Liver (tissue), 9 donors: ENCODE data around the gene C1orf52. TPM values are rescaled to one million over a fixed set of nuclear protein-coding genes. Genes with fewer than 3 reads are reported as not detected.
A peak's percentile ranks its signal among the peaks of the same experiment; 100 is the strongest.
"Not testable (repeated sequence)": the region's sequence is repeated elsewhere in the genome, so short reads cannot be mapped to it uniquely, and the experiment has no call there.

Source experiments
- DNase-seq: peaks from one replicate; pipeline ENCODE4 v3.0.0-alpha.2; 2017; ENCODE audit warnings: low spot score
- H3K27ac ChIP-seq, 2 donors: one replicate each; pipeline ENCODE4 v1.7.0; 2013; ENCODE audit warnings: inconsistent platforms in 2 of 2, low read length in 2 of 2, control low read depth in 1 of 2, low read depth in 1 of 2, mild to moderate bottlenecking in 1 of 2
- H3K27me3 ChIP-seq, 4 donors: one replicate each; pipeline versions ENCODE4 v1.6.1 to v1.7.0; 2013; ENCODE audit warnings: low read length in 3 of 4, inconsistent platforms in 1 of 4, mild to moderate bottlenecking in 1 of 4, moderate library complexity in 1 of 4; ENCODE audit not compliant: control insufficient read depth in 4 of 4, insufficient read depth in 4 of 4
- H3K36me3 ChIP-seq, 4 donors: one replicate each; pipeline versions ENCODE4 v1.6.1 to v1.7.0; 2013; ENCODE audit warnings: low read length in 3 of 4, mild to moderate bottlenecking in 3 of 4, low read depth in 1 of 4, moderate library complexity in 1 of 4; ENCODE audit not compliant: control insufficient read depth in 4 of 4, insufficient read depth in 3 of 4
- H3K4me1 ChIP-seq, 4 donors: one replicate each; pipeline versions ENCODE4 v1.6.1 to v1.7.0; 2013; ENCODE audit warnings: low read length in 3 of 4, mild to moderate bottlenecking in 3 of 4, moderate library complexity in 1 of 4; ENCODE audit not compliant: control insufficient read depth in 4 of 4, insufficient read depth in 4 of 4
- H3K4me3 ChIP-seq, 3 donors: one replicate each; pipeline versions ENCODE4 v1.6.1 to v1.7.0; 2013; ENCODE audit warnings: low read length in 3 of 3, control low read depth in 1 of 3, low read depth in 1 of 3, mild to moderate bottlenecking in 1 of 3
- H3K9ac ChIP-seq, 2 donors: one replicate each; pipeline ENCODE4 v1.7.0; 2013; ENCODE audit warnings: low read length in 2 of 2, mild to moderate bottlenecking in 2 of 2, moderate library complexity in 2 of 2, control low read depth in 1 of 2, low read depth in 1 of 2
- H3K9me3 ChIP-seq, 4 donors: one replicate each; pipeline versions ENCODE4 v1.6.1 to v1.7.0; 2013; ENCODE audit warnings: low read length in 3 of 4; ENCODE audit not compliant: control insufficient read depth in 4 of 4
- ATF3 ChIP-seq: IDR thresholded peaks from 2 replicates; pipeline ENCODE4 v1.6.1; 2016; ENCODE audit warnings: antibody characterized with exemption
- CTCF ChIP-seq: fragments of 150-350 bp; IDR thresholded peaks from 2 replicates; pipeline ENCODE4 v1.5.1; 2017; ENCODE audit warnings: improper control_type of control experiment, low read depth, low read length; ENCODE audit not compliant: missing input control
- EGR1 ChIP-seq, 2 donors: IDR thresholded peaks; 2 replicates each; pipeline ENCODE4 v1.6.1; 2016 to 2018; ENCODE audit warnings: antibody characterized with exemption in 2 of 2, low read depth in 2 of 2
- FOXA1 ChIP-seq: IDR thresholded peaks from 2 replicates; pipeline ENCODE4 v1.6.1; 2016; ENCODE audit warnings: antibody characterized with exemption
- FOXA2 ChIP-seq: IDR thresholded peaks from 2 replicates; pipeline ENCODE4 v1.6.1; 2016; ENCODE audit warnings: antibody characterized with exemption
- GABPA ChIP-seq, 2 donors: IDR thresholded peaks in 1 of 2; conservative IDR thresholded peaks in 1 of 2; 2 replicates each; pipeline ENCODE4 v1.6.1; 2016; ENCODE audit warnings: antibody characterized with exemption in 2 of 2, mild to moderate bottlenecking in 1 of 2, moderate library complexity in 1 of 2
- HNF4A ChIP-seq, 2 donors: conservative IDR thresholded peaks; 2 replicates each; pipeline ENCODE4 v1.6.1; 2016; ENCODE audit warnings: antibody characterized with exemption in 2 of 2, mild to moderate bottlenecking in 2 of 2
- HNF4G ChIP-seq: IDR thresholded peaks from 2 replicates; pipeline ENCODE4 v1.6.1; 2016; ENCODE audit warnings: antibody characterized with exemption
- JUND ChIP-seq, 2 donors: IDR thresholded peaks; 2 replicates each; pipeline ENCODE4 v1.6.1; 2016; ENCODE audit warnings: antibody characterized with exemption in 2 of 2
- MAX ChIP-seq: IDR thresholded peaks from 2 replicates; pipeline ENCODE4 v1.6.1; 2016; ENCODE audit warnings: antibody characterized with exemption
- NR2F2 ChIP-seq: IDR thresholded peaks from 2 replicates; pipeline ENCODE4 v1.6.1; 2016; ENCODE audit warnings: antibody characterized with exemption
- RAD21 ChIP-seq, 2 donors: IDR thresholded peaks; 2 replicates each; pipeline ENCODE4 v1.6.1; 2016; ENCODE audit warnings: antibody characterized with exemption in 2 of 2, mild to moderate bottlenecking in 2 of 2
- REST ChIP-seq: IDR thresholded peaks from 2 replicates; pipeline ENCODE4 v1.6.1; 2016; ENCODE audit warnings: antibody characterized with exemption, mild to moderate bottlenecking
- RXRA ChIP-seq, 2 donors: IDR thresholded peaks; 2 replicates each; pipeline ENCODE4 v1.6.1; 2017 to 2018; ENCODE audit warnings: antibody characterized with exemption in 2 of 2, mild to moderate bottlenecking in 1 of 2
- SP1 ChIP-seq: IDR thresholded peaks from 2 replicates; pipeline ENCODE4 v1.6.1; 2018; ENCODE audit warnings: antibody characterized with exemption, mild to moderate bottlenecking
- TAF1 ChIP-seq: conservative IDR thresholded peaks from 2 replicates; pipeline ENCODE4 v1.6.1; 2016; ENCODE audit warnings: antibody characterized with exemption, mild to moderate bottlenecking
- YY1 ChIP-seq: IDR thresholded peaks from 2 replicates; pipeline ENCODE4 v1.6.1; 2016; ENCODE audit warnings: antibody characterized with exemption, mild to moderate bottlenecking
- ZBTB33 ChIP-seq: IDR thresholded peaks from 2 replicates; pipeline ENCODE4 v1.6.1; 2016; ENCODE audit warnings: antibody characterized with exemption
- WGBS: extraction: QIAGEN DNeasy Blood & Tissue Kit; methylation state at CpG from one replicate; pipeline ENCODE4 v1.1.7; 2013; 5-methylcytosine and 5-hydroxymethylcytosine counted together
- polyA plus RNA-seq, 2 donors: library from polyadenylated mRNA; stranded (reverse) in 1 of 2; unstranded in 1 of 2; fragments of 200-250 nt in 1 of 2; fragments of >200 nt in 1 of 2; fragmentation: Nextera tagmentation in 1 of 2; extraction: Ambion mirVana in 1 of 2; gene quantifications; one replicate each; pipeline versions ENCODE4 v1.2.1 to v1.2.3, GENCODE V29; 2013 to 2015
- total RNA-seq, 2 donors: library from RNA; depleted of rRNA; stranded (reverse); fragments of >200 nt; gene quantifications; one replicate each; pipeline ENCODE4 v1.2.3, GENCODE V29; 2014
- donor health status: healthy.
- donor health status: healthy.
- donor health status: healthy.
- donor health status: healthy.
- donor health status: healthy.

Gene C1orf52
- total and polyA plus RNA-seq, 4 donors: 6.1 to 10.9 (median 7.3) TPM

GRCh38 chr1:85258536-85259117 is 835 bp downstream of the C1orf52 start:
- Histone ChIP-seq H3K9ac (peak overlapping the region; percentile 28 to 61), H3K4me1 (peaks cover 0 to 37% (median 26%) of the 10 kb centered on the region in 4 donors), H3K27me3 (no peaks in the 10 kb centered on the region), H3K9me3 (no peaks in the 10 kb centered on the region), H3K4me3 (peak overlapping the region; percentile 89 to 93 (median 91)), H3K27ac (peak overlapping the region in 1 of 2 donors; percentile 63), H3K36me3 (peaks cover 0 to 12% (median 5%) of the 10 kb centered on the region in 4 donors)
- no peak for DNase-seq
- 9% methylated on average over 19 of the region's 19 CpGs for WGBS
- TF ChIP-seq YY1 (no peak), RAD21 (IDR thresholded peaks at IDR 0.05) (no peak), FOXA1 (no peak), HNF4A (conservative IDR thresholded peaks at IDR 0.05) (no peak), EGR1 (IDR thresholded peaks at IDR 0.05; ENCODE audit: low read depth in 2 of 2) (no peak), REST (no peak), FOXA2 (no peak), TAF1 (no peak), SP1 (no peak), CTCF (no peak), ATF3 (no peak), RXRA (IDR thresholded peaks at IDR 0.05) (no peak), MAX (no peak), GABPA (IDR thresholded peaks at IDR 0.05 in 1 of 2, conservative IDR thresholded peaks at IDR 0.05 in 1 of 2) (no peak), ZBTB33 (no peak), NR2F2 (no peak), HNF4G (no peak), JUND (IDR thresholded peaks at IDR 0.05) (no peak)

- H3K9me3 ChIP-seq, DNase-seq, H3K4me1 ChIP-seq, H3K4me3 ChIP-seq, H3K27ac ChIP-seq, H3K27me3 ChIP-seq, H3K9ac ChIP-seq: not testable (repeated sequence)
- H3K36me3 ChIP-seq: peaks cover 1 to 12% (median 6%) of the 10 kb centered on the region in 4 donors
- 95% methylated on average over 3 of the region's 3 CpGs for WGBS
Measured at GRCh38 chr1:85249042-85249441, 10.4 kb downstream of the C1orf52 start.
